NB4 (cell line): Measurements from ENCODE around the gene DOCK3.

Experiments
- TF ChIP-seq, protein P1 (sequence below): IDR thresholded peaks from one replicate; pipeline ENCODE4 v1.5.1; 2012; ENCODE audit warnings: low read depth, low read length
- TF ChIP-seq, protein P2 (sequence below): IDR thresholded peaks from 2 replicates; pipeline ENCODE4 v1.6.1; 2011; ENCODE audit warnings: low read depth, low read length

DNA sequence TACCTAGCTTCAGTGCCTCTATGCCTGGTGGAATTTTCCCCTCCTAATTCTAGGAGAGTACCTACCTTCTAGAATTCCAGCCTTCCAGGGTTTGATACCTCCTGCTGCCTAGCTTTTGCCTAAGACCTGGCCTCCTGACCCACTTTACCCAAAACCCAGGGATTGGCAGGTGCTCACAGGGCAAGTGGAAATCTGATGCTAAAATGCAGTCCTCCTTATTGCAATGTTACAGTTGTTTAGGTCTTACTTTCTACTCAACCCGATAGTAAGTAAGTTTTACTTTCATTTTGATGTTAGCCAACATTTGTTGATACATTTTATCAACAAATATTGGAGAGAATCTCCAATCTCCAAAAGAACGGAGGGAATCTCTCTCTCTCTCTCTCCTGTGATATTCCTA is 275.9 kb downstream of the DOCK3 start:
- TF ChIP-seq, protein P1, sequence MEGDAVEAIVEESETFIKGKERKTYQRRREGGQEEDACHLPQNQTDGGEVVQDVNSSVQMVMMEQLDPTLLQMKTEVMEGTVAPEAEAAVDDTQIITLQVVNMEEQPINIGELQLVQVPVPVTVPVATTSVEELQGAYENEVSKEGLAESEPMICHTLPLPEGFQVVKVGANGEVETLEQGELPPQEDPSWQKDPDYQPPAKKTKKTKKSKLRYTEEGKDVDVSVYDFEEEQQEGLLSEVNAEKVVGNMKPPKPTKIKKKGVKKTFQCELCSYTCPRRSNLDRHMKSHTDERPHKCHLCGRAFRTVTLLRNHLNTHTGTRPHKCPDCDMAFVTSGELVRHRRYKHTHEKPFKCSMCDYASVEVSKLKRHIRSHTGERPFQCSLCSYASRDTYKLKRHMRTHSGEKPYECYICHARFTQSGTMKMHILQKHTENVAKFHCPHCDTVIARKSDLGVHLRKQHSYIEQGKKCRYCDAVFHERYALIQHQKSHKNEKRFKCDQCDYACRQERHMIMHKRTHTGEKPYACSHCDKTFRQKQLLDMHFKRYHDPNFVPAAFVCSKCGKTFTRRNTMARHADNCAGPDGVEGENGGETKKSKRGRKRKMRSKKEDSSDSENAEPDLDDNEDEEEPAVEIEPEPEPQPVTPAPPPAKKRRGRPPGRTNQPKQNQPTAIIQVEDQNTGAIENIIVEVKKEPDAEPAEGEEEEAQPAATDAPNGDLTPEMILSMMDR, result no peak
- TF ChIP-seq, protein P2, sequence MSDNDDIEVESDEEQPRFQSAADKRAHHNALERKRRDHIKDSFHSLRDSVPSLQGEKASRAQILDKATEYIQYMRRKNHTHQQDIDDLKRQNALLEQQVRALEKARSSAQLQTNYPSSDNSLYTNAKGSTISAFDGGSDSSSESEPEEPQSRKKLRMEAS, result no peak
